Measurements from ENCODE around the gene ST3GAL2. TPM values are rescaled to one million over a fixed set of nuclear protein-coding genes. Genes with fewer than 3 reads are reported as not detected.
"Not testable (repeated sequence)": the region's sequence is repeated elsewhere in the genome, so short reads cannot be mapped to it uniquely, and the experiment has no call there.

The ST3GAL2 gene
- total RNA-seq, 4 donors from 2014 or later = 9.6 to 31.7 (median 17.8) TPM

DNA sequence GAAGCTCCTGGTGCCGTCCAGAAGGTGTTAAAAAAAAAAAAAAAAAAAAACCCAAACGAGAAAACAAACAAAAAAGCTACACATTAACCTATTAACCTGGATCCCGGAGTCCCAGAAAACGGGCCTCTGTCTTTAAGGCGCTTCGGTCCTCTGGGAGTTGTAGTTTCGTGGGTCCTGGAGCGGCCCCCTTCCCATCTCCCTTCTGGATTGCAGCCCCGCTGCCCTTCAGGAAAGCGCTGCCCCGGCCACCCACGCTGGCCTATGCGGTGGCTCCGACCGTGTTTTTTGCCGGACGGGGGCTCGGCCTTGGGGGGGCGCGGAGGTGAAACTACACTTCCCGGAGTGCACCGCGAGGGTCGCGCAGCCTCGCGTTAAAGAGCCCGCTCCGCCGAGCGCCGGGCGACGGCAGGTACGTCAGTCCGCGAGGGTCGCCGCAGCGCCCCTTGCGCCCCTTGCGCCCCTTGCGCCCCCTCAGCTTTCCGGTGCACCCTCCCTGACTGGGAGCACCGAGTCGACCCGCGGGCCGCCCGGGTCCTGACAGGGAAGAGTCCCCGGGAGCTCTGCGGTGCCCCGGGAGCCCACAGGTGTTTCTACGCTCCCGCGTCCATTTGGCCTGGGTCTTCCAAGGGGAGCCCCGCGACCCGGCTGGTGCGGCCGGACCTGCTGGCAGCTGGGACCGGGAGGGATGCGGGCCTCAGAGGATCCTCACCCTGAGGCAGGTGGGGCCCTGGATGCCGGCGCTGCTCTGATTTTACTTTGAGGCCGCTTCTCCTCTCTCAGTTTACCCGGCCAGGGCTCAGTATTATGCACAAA is 15.5 kb upstream of the ST3GAL2 start, which contains the start of gene FCSK:
FCSK (plus strand) TSS at position 374 of the 813 bp plus-strand sequence. CDS start 8,596 bp downstream, outside the sequence.
- ATAC-seq (ENCODE audit: low FRiP score) = peak; percentile 69
- TF ChIP-seq, protein P1, sequence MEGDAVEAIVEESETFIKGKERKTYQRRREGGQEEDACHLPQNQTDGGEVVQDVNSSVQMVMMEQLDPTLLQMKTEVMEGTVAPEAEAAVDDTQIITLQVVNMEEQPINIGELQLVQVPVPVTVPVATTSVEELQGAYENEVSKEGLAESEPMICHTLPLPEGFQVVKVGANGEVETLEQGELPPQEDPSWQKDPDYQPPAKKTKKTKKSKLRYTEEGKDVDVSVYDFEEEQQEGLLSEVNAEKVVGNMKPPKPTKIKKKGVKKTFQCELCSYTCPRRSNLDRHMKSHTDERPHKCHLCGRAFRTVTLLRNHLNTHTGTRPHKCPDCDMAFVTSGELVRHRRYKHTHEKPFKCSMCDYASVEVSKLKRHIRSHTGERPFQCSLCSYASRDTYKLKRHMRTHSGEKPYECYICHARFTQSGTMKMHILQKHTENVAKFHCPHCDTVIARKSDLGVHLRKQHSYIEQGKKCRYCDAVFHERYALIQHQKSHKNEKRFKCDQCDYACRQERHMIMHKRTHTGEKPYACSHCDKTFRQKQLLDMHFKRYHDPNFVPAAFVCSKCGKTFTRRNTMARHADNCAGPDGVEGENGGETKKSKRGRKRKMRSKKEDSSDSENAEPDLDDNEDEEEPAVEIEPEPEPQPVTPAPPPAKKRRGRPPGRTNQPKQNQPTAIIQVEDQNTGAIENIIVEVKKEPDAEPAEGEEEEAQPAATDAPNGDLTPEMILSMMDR (IDR thresholded peaks at IDR 0.05) = no peak
- no peak for DNase-seq (ENCODE audit: low spot score)

DNA sequence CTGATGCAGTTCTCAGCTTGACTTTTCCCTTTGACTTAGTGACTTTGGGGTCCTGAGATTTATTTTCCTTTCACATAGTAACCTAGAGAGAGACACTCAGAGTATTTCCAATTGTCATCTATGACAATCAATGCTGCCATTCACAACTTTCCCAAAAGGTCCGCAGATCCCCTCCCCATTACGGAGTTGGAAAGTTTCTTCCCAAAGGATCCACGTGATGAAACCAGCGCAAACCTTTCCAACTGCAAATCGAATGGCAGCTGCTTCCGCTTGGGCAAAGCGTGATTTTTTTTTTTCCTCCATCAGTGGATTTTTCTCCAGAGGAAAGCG is 15.0 kb upstream of the ST3GAL2 start:
- no peak for ATAC-seq (ENCODE audit: low FRiP score)
- DNase-seq (ENCODE audit: low spot score) = no peak
- TF ChIP-seq, protein P1 (IDR thresholded peaks at IDR 0.05) = no peak

DNA sequence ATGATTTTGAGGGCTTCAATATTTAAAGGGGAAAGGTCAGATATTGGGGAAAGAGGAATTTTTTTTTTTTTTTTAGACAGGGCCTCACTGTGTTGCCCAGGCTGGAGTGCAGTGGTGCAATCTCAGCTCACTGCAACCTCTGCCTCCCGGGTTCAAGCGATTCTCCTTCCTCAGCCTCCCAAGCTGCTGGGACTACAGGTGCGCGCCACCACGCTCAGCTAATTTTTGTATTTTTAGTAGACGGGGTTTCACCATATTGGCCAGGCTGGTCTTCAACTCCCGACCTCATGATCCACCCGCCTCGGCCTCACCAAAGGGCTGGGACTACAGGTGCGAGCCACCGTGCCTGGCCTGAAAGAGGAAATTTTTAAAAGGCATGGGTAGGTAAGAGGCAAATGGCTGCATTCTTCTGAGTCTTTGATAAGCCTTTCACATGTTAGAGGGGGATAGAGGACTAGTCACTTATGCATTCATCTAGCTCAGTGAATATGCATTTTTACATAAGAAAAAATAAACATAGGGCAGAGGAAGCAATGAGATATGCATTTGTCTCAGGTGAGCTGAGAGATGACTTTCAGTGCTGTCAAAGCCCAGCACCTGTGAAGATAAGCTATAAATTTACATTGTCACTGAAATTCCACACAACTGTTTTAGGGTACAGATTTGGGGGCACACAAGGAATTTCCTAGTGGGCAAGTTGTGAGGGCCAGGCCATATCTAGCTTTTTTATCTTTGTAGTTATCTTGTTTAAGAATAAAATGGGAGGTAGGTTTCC is 14.4 kb upstream of the ST3GAL2 start:
- DNase-seq (ENCODE audit: low spot score) = no peak
- no peak for ATAC-seq (ENCODE audit: low FRiP score)
- TF ChIP-seq, protein P1 (IDR thresholded peaks at IDR 0.05) = no peak

DNA sequence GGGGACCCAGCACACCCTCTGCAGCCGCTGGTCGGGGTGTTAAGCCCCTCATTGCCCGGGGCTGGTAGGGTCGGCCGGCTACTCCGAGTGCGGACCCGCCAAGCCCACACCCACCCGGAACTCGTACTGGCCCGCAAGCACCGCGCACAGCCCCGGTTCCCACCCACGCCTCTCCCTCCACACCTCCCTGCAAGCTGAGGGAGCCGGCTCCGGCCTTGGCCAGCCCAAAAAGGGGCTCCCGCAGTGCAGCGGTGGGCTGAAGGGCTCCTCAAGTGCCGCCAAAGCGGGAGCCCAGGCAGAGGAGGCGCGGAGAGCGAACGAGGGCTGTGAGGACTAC is 12.1 kb upstream of the ST3GAL2 start:
- DNase-seq (ENCODE audit: low spot score); ATAC-seq (ENCODE audit: low FRiP score): not testable (repeated sequence)

DNA sequence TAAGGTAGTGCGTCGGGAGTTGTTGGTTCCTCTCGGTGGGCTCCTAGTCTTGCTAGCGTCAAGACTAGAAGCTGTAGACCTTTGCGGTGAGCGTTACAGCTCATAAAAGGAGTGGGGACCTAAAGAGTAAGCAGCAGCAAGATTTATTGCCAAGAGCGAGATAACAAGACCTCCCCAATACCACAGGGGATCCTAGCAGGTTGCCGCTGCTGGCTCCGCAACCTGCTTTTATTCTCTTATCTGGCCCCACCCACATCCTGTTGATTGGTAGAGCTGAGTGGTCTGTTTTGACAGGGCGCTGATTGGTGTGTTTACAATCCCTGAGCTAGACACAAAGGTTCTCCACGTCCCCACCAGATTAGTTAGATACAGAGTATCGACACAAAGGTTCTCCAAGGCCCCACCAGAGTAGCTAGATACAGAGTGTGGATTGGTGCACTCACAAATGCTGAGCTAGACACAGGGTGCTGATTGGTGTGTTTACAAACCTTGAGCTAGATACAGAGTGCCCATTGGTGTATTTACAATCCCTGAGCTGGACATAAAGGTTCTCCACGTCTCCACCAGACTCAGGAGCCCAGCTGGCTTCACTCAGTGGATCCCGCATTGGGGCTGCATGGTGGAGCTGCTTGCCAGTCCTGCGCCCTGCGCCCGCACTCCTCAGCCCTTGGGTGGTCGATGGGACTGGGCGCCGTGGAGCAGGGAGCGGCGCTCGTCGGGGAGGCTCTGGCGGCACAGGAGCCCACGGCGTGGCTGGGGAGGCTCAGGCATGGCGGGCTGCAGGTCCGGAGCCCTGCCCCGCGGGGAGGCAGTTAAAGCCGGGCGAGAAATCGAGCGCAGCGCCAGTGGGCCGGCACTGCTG is 11.5 kb upstream of the ST3GAL2 start:
- not testable (repeated sequence) for DNase-seq (ENCODE audit: low spot score); ATAC-seq (ENCODE audit: low FRiP score)

DNA sequence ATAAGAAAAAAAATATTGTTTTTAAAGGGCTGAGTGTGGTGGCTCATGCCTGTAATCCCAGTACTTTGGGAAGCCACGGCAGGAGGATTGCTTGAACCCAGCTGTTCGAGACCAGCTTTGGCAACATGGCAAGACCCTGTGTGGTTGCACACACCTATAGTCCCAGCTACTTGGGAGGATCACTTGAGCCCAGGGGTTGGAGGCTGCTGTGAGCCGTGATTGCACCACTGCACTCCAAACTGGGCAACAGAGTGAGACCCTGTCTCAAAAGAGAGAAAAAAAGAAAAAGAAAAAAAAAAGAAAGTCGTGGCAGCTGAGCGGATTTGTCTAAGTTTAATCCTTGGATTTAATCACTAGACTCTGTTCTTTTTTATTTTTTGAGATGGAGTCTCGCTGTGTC is 9.2 kb upstream of the ST3GAL2 start:
- ATAC-seq (ENCODE audit: low FRiP score) (no peak), DNase-seq (ENCODE audit: low spot score) (no peak)
- TF ChIP-seq, protein P1 (IDR thresholded peaks at IDR 0.05) = no peak

DNA sequence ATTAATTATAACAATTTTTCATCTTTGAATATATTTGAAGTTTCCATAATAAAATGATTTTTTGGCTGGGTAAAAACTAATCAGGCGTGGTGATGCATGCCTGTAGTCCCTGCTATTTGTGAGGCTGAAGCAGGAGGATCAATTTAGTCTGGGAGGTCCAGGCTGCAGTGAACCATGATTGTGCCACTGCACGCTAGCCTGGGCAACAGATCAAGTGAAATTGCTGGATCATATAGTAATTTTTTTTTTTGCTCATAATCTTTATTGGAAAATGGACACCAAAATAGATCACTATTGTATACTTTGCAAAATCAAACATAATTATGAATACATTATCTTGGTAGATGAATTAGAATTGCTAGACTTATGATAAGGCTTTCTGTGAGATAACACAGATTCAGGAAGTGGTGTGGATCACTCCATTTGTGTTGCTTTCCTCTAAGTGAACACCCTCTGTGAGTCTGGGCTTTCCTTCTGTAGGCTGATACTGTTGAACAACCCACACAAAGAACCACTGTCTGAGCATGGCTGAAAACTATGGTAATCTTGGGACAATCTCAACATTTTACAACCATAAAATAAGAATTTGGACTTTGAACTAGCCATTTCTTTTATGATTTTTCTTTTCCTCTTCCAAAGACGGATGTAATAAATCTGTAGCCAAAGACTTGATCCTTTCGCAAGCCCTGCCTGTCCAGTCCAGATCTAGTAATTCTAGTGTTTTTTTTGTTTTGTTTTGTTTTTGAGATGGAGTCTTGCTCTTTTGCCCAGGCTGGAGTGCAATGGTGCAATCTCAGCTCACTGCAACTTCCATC is 5.6 kb upstream of the ST3GAL2 start:
- DNase-seq (ENCODE audit: low spot score) (no peak), ATAC-seq (ENCODE audit: low FRiP score) (no peak)
- TF ChIP-seq, protein P1 (IDR thresholded peaks at IDR 0.05) = no peak
